VCaP (cell line): ENCODE measurements around the gene PLPPR3.
"Not testable (repeated sequence)": the region's sequence is repeated elsewhere in the genome, so short reads cannot be mapped to it uniquely, and the experiment has no call there.

Experiments used
- H3K27ac ChIP-seq: fragments of 450-650 bp; 2 replicates; pipeline ENCODE4 v1.5.1; 2017
- CTCF ChIP-seq: fragments of 450-650 bp; conservative IDR thresholded peaks from 2 replicates; pipeline ENCODE4 v1.5.1; 2017; ENCODE audit warnings: mild to moderate bottlenecking, moderate library complexity

The PLPPR3 gene

DNA sequence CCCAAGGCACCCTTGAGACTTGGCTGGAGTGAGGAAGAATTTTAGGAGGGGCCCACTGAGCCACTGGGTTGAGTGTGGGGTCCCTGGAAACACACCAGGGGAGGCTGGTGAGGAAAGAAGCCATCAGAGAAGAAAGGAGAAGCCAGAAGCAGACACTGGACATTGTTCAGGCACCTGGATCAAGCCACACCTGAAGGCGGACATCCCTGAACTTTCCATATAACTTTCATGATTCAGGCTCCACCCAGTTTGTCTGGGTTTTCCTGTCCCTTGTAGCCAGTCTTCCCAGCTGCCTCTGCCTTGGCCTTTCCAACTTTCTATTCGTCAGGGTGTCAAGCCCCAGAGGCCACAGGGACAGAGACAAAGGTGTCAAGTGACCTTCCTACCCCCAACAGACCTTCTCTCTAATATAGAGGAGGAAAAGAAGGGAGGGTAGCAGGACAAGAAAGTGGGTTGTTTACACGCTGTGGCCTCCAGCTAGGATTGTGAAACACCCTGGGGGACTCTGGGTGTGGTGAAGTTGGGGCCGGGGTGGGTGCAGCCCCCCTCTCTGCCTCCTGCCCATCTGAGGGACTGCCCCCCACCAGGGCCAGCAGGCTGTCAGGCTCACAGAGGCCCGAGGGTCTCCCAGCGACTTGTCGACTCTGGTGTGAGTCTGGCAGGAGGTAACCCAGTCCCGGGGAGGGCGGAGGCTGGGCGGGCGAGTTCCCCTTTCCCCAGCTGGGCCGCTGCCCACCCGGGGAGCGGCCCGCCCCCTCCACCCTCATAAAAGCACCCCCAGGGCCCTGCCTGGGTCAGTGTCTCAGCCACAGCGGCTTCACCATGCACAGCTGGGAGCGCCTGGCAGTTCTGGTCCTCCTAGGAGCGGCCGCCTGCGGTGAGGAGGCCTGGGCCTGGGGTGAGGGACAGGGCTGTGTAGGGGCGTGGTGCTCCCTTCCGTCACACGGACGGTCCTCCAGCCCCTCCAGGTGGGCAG, 37.4 kb upstream of the PLPPR3 start, which contains the start of gene CFD:
CFD (plus strand) TSS at position 797 of the 976 bp plus-strand sequence; CDS start at position 823, 26 bp downstream.
- no peak for TF ChIP-seq CTCF
- H3K27ac ChIP-seq: peak within 1 kb of the TSS; percentile 37; the same call in 1 of the 2 replicates

GRCh38 chr19:858284-858683, 36.5 kb upstream of the PLPPR3 start:
- no peak for TF ChIP-seq CTCF
- no peak overlapping the region for H3K27ac ChIP-seq

DNA sequence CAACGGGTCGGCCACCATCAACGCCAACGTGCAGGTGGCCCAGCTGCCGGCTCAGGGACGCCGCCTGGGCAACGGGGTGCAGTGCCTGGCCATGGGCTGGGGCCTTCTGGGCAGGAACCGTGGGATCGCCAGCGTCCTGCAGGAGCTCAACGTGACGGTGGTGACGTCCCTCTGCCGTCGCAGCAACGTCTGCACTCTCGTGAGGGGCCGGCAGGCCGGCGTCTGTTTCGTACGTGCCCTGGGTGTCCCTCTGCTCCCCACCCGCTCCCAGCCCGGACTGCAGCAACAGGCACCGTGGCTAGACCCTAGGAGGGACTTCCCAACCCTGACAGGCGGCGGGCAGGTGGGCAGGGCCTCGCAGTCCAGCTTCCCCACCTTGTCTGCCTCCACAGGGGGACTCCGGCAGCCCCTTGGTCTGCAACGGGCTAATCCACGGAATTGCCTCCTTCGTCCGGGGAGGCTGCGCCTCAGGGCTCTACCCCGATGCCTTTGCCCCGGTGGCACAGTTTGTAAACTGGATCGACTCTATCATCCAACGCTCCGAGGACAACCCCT, 33.9 kb upstream of the PLPPR3 start:
- TF ChIP-seq CTCF: no peak

DNA sequence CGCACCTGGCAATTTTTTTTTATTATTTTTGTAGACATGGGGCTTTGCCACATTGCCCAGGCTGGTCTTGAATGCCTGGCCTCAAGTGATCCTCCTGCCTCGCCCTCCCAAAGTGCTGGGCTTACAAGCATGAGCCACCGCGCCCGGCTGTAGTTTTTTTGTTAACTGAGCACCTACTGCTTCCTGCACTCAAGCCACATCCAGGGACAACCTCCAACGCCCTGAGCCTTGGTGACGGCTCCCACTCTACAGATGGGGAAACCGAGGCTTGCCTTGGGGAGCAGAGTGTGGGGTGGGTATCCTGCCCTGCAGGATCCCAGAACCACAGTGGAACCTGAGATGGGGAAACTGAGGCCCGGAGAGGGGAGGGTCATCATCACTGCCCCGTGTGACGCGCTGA, 33.4 kb upstream of the PLPPR3 start:
- no peak for TF ChIP-seq CTCF

More for the DNA sequence above, 33.9 kb upstream of the PLPPR3 start:
- H3K27ac ChIP-seq: no peak overlapping the region

GRCh38 chr19:854549-854948, 32.8 kb upstream of the PLPPR3 start:
- no peak overlapping the region for H3K27ac ChIP-seq
- no peak for TF ChIP-seq CTCF

More for the DNA sequence above, 33.4 kb upstream of the PLPPR3 start:
- no peak overlapping the region for H3K27ac ChIP-seq

- H3K27ac ChIP-seq: not testable (repeated sequence)
Observed at GRCh38 chr19:853614-854220, 32.0 kb upstream of the PLPPR3 start.

GRCh38 chr19:853014-853585, 31.3 kb upstream of the PLPPR3 start:
- no peak overlapping the region for H3K27ac ChIP-seq
- no peak for TF ChIP-seq CTCF
